GM12878 (cell line): ENCODE measurements around the gene ZNF121. TPM values are rescaled to one million over a fixed set of nuclear protein-coding genes. Genes with fewer than 3 reads are reported as not detected.
"Not testable (repeated sequence)": the region's sequence is repeated elsewhere in the genome, so short reads cannot be mapped to it uniquely, and the experiment has no call there.

Source experiments
- ATAC-seq: fragments of 200-7000 bp; cut with Tn5 transposase; 3 replicates; pipeline ENCODE4 v1.9.1; 2020; ENCODE audit warnings: mild to moderate bottlenecking, moderate library complexity
- BruUV-seq: library from RNA; stranded (reverse); fragments of 400-500 nt; replicated peaks from 2 replicates; lab custom pipeline; 2021; lab: Mats Ljungman, UMichigan
- CTCF ChIA-PET: fragments of 300-600 bp; sonication (Branson Sonifier 250); formaldehyde crosslinking; extraction: SDS; loops from one replicate; lab custom pipeline; 2021; ENCODE audit warnings: inconsistent platforms; lab: Yijun Ruan, JAX
- POLR2A ChIA-PET: fragments of 350-600 bp; formaldehyde crosslinking; extraction: SDS; loops from one replicate; lab custom pipeline; 2021; ENCODE audit warnings: inconsistent platforms; lab: Charles Lee
- RAD21 ChIA-PET: fragments of 300-600 bp; sonication (Branson Sonifier 250); formaldehyde crosslinking; loops from one replicate; lab custom pipeline; 2023; ENCODE audit warnings: antibody characterized with exemption; ENCODE audit not compliant: unreplicated experiment; lab: Charles Lee
- SMC1A ChIA-PET: fragments of 300-600 bp; sonication (Branson Sonifier 250); formaldehyde crosslinking; loops from one replicate; lab custom pipeline; 2023; ENCODE audit not compliant: unreplicated experiment, uncharacterized antibody; lab: Charles Lee
- DNase-seq: peaks from one replicate; pipeline ENCODE4 v3.0.0-alpha.2; 2011; ENCODE audit warnings: low read depth, low spot score
- FAIRE-seq: peaks from 3 replicates; lab custom pipeline; 2011; peaks lifted over from hg19 to GRCh38; lab: Jason Lieb, UNC
- H2AFZ ChIP-seq: 2 replicates; pipeline ENCODE4 v1.6.0; 2011; ENCODE audit warnings: low read depth, low read length, control low read depth; ENCODE audit not compliant: control insufficient read depth
- H3K27ac ChIP-seq: 2 replicates; pipeline ENCODE4 v1.5.1; 2011; ENCODE audit warnings: control low read depth; ENCODE audit not compliant: control insufficient read depth, insufficient read depth
- H3K27me3 ChIP-seq, 2 experiments: replicated peaks in 1 of 2; 2 replicates each; pipeline versions ENCODE4 v1.6.0 to v1.6.1; 2011; ENCODE audit warnings: low read length in 1 of 2; ENCODE audit not compliant: control insufficient read depth in 2 of 2, insufficient read depth in 2 of 2
- H3K36me3 ChIP-seq, 2 experiments: 2 replicates each; pipeline ENCODE4 v1.5.1; 2011; ENCODE audit warnings: low read length in 1 of 2; ENCODE audit not compliant: control insufficient read depth in 2 of 2, insufficient read depth in 2 of 2
- H3K4me1 ChIP-seq: 2 replicates; pipeline ENCODE4 v1.6.1; 2011; ENCODE audit warnings: mild to moderate bottlenecking, low read length, moderate library complexity, mixed read lengths; ENCODE audit not compliant: control insufficient read depth, insufficient read depth
- H3K4me2 ChIP-seq: 2 replicates; pipeline ENCODE4 v1.6.0; 2011; ENCODE audit warnings: control low read depth; ENCODE audit not compliant: control insufficient read depth, insufficient read depth
- H3K4me3 ChIP-seq: fragments of 200-600 bp; sonication (generic); 2 replicates; pipeline ENCODE4 v1.5.1; 2016
- H3K79me2 ChIP-seq: 2 replicates; pipeline ENCODE4 v1.6.0; 2011; ENCODE audit warnings: low read length; ENCODE audit not compliant: control insufficient read depth, insufficient read depth
- H3K9ac ChIP-seq: 2 replicates; pipeline ENCODE4 v1.8.0; 2011; ENCODE audit warnings: low read length, control low read depth, mixed read lengths; ENCODE audit not compliant: control insufficient read depth, insufficient read depth
- H3K9me3 ChIP-seq: replicated peaks from 3 replicates; pipeline ENCODE4 v1.5.1; 2011; ENCODE audit warnings: mild to moderate bottlenecking, low read length; ENCODE audit not compliant: control insufficient read depth, insufficient read depth
- H4K20me1 ChIP-seq: 2 replicates; pipeline ENCODE4 v1.6.0; 2011; ENCODE audit not compliant: control insufficient read depth, insufficient read depth
- ASH2L ChIP-seq: fragments of 300-600, 200-600 bp; sonication (generic); IDR thresholded peaks from 2 replicates; pipeline ENCODE4 v1.6.1; 2017; ENCODE audit warnings: low read depth, mild to moderate bottlenecking, borderline replicate concordance
- BACH1 ChIP-seq: fragments of 450-650 bp; IDR thresholded peaks from 2 replicates; pipeline ENCODE4 v1.6.1; 2017; ENCODE audit warnings: mild to moderate bottlenecking, borderline replicate concordance
- BMI1 ChIP-seq: fragments of 450-650 bp; IDR thresholded peaks from 2 replicates; pipeline ENCODE4 v1.6.1; 2016; ENCODE audit warnings: mild to moderate bottlenecking, moderate library complexity, borderline replicate concordance
- CREM ChIP-seq: IDR thresholded peaks from 2 replicates; pipeline ENCODE4 v1.6.1; 2014; ENCODE audit warnings: antibody characterized with exemption, low read depth
- EGR1 ChIP-seq, 2 experiments: IDR thresholded peaks; 1 replicate in 1 of 2; 2 replicates in 1 of 2; pipeline ENCODE4 v1.6.1; 2011 to 2012; ENCODE audit warnings: low read depth in 2 of 2, low read length in 2 of 2, borderline replicate concordance in 1 of 2, mild to moderate bottlenecking in 1 of 2, moderate library complexity in 1 of 2
- SMAD5 ChIP-seq: IDR thresholded peaks from 2 replicates; pipeline ENCODE4 v1.6.1; 2016; ENCODE audit warnings: antibody characterized with exemption, low read depth
- SMC3 ChIP-seq: IDR thresholded peaks from 2 replicates; pipeline ENCODE4 v1.6.1; 2011; ENCODE audit warnings: low read length, improper control_type of control experiment, borderline replicate concordance
- YY1 ChIP-seq: IDR thresholded peaks from 2 replicates; pipeline ENCODE4 v1.6.1; 2011; ENCODE audit warnings: low read depth, mild to moderate bottlenecking, low read length
- WGBS: methylation state at CpG from one replicate; pipeline ENCODE4 v1.1.6; 2016; ENCODE audit warnings: low lambda C conversion rate; ENCODE audit not compliant: insufficient replicate concordance, insufficient coverage; ENCODE audit errors: missing lambda C conversion rate; 5-methylcytosine and 5-hydroxymethylcytosine counted together
- in situ Hi-C: fragments of 300-500 bp; cut with MboI; formaldehyde crosslinking; loops from 9 replicates; pipeline ENCODE4 v1.14.3; 2018; ENCODE audit warnings: mixed read lengths
- intact Hi-C: fragments of 100-400 bp; cut with micrococcal nuclease; formaldehyde crosslinking; loops from one replicate; pipeline ENCODE4 v1.14.2; 2022; ENCODE audit not compliant: unreplicated experiment
- polyA plus RNA-seq, 11 experiments: library from polyadenylated mRNA; depleted of rRNA in 4 of 11; unstranded in 6 of 11; stranded (reverse) in 5 of 11; fragments of >200 nt; fragmentation: Nextera tagmentation in 4 of 11; fragmentation: Illumina TruSeq in 1 of 11; extraction: Ambion mirVana in 4 of 11; extraction: Trizol in 1 of 11; gene quantifications; 1 replicate in 1 of 11; 2 replicates in 10 of 11; pipeline versions ENCODE4 v1.2.1 to v1.2.3, GENCODE V29; 2011 to 2016; ENCODE audit warnings: inconsistent platforms in 2 of 11, missing spikeins in 2 of 11, low read depth in 1 of 11
- total RNA-seq, 4 experiments: library from RNA; depleted of rRNA in 3 of 4; stranded (reverse); fragments of >200 nt in 3 of 4; fragmentation: Illumina TruSeq in 1 of 4; extraction: Trizol in 1 of 4; gene quantifications; 2 replicates each; pipeline versions ENCODE4 v1.2.1 to v1.2.3, GENCODE V29; 2013 to 2021

Gene ZNF121
- total and polyA plus RNA-seq, 10 of the 15 experiments (the other 5 are each of a cell fraction or from before 2014, with no cell fraction given), result 4.8 to 75.0 (median 17.7) TPM

DNA sequence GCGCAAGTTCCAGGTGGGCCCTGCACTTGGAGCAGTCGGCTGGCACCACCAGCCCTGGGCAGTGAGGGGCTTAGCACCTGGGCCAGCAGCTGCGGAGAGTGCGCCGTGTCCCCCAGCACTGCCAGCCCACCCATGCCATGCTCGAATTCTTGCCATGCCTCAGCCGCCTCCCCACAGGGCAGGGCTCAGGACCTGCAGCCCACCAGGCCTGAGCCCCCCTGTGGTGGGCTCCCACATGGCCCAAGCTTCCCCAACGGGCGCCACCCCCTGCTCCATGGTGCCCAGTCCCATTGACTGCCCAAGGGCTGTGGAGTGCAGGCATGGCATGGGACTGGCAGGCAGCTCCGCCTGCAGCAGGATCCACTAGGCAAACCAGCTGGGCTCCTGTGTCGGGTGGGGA, 36.4 kb downstream of the ZNF121 start:
- ChIA-PET RAD21 (no interaction called here), POLR2A (no interaction called here), SMC1A (no interaction called here), CTCF (no interaction called here)
- intact Hi-C loops, result no loop called here
- H3K79me2 ChIP-seq, result no peaks in the 10 kb centered on the region
- no peak overlapping the region for H3K4me2 ChIP-seq
- no peak for TF ChIP-seq SMC3
- TF ChIP-seq YY1, result no peak
- no peak for TF ChIP-seq SMAD5
- no peak for TF ChIP-seq BMI1
- no peak for TF ChIP-seq ASH2L
- no peak for TF ChIP-seq EGR1 (IDR thresholded peaks at IDR 0.05; ENCODE audit: borderline replicate concordance in 1 of 2, low read depth in 2 of 2, low read length in 2 of 2)
- no peak for TF ChIP-seq BACH1
- TF ChIP-seq CREM, result no peak
- FAIRE-seq (no peak), ATAC-seq (no peak), DNase-seq (no peak)
- no peak overlapping the region for H3K9ac ChIP-seq
- no peaks in the 10 kb centered on the region for H3K27me3 ChIP-seq
- 88% methylated on average over 11 of the region's 11 CpGs for WGBS
- no peaks in the 10 kb centered on the region for H4K20me1 ChIP-seq
- in situ Hi-C loops, result no loop called here
- H3K9me3 ChIP-seq, result peaks cover 2% of the 10 kb centered on the region; the same call in 2 of the 3 replicates
- H3K4me3 ChIP-seq, result no peak overlapping the region
- no peak overlapping the region for H3K27ac ChIP-seq
- BruUV-seq, result no TSS peak
- no peaks in the 10 kb centered on the region for H3K4me1 ChIP-seq
- H2AFZ ChIP-seq, result no peak overlapping the region
- no peaks in the 10 kb centered on the region for H3K36me3 ChIP-seq

DNA sequence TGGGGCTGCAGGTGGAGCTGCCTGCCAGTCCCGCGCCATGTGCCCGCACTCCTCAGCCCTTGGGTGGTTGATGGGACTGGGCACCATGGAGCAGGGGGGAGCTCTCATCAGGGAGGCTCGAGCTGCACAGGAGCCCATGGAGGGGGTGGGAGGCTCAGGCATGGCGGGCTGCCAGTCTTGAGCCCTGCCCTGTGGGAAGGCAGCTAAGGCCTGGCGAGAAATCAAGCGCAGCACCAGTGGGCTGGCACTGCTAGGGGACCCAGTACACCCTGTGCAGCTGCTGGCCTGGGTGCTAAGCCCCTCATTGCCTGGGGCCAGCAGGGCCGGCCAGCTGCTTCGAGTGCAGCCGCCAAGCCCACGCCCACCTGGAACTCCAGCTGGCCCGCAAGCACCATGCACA, 43.0 kb downstream of the ZNF121 start:
- H3K9me3 ChIP-seq, SMC1A ChIA-PET, in situ Hi-C loops, ATAC-seq, H2AFZ ChIP-seq, H4K20me1 ChIP-seq, BruUV-seq, H3K27ac ChIP-seq, H3K27me3 ChIP-seq, FAIRE-seq, H3K9ac ChIP-seq, H3K4me1 ChIP-seq, POLR2A ChIA-PET, intact Hi-C loops, H3K79me2 ChIP-seq, H3K4me3 ChIP-seq, H3K4me2 ChIP-seq, DNase-seq, RAD21 ChIA-PET, H3K36me3 ChIP-seq: not testable (repeated sequence)
- CTCF ChIA-PET, result interaction anchor here (0.6 kb wide), 1 partner anchor 389 kb away, joined by 4 read pairs; no protein-coding TSS in a partner anchor
- 77% methylated on average over 12 of the region's 12 CpGs for WGBS

DNA sequence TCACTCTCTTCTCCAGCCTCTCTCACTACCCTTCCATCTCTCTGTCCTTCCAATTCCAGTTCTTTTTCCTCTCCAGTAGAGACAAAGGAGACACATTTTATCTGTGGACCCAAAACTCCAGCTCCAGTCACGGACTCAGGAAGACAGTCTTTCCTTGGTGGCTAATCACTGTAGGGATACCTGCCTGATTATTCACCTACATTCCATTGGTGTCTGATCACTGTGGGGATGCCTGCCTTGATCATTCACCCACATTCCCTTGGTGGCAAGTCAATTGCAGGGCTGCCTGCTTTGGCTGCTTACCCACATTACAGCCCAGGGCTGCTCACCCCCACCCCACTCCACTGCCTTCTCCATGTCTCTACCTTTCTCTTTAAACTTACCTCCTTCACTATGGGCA, 44.4 kb downstream of the ZNF121 start:
- SMC1A ChIA-PET, H3K36me3 ChIP-seq, H3K4me3 ChIP-seq, DNase-seq, H2AFZ ChIP-seq, H3K9ac ChIP-seq, H3K27ac ChIP-seq, H3K9me3 ChIP-seq, FAIRE-seq, BruUV-seq, H3K79me2 ChIP-seq, H3K27me3 ChIP-seq, in situ Hi-C loops, H3K4me1 ChIP-seq, H3K4me2 ChIP-seq, RAD21 ChIA-PET, intact Hi-C loops, POLR2A ChIA-PET, CTCF ChIA-PET, H4K20me1 ChIP-seq, ATAC-seq: not testable (repeated sequence)
- 82% methylated on average over 1 of the region's 1 CpG for WGBS
